HFFc6 (cell line): ENCODE results near the gene IMMP1L. TPM values are rescaled to one million over a fixed set of nuclear protein-coding genes. Genes with fewer than 3 reads are reported as not detected.

ENCODE experiments used
- DNase-seq: peaks from one replicate; pipeline ENCODE4 v3.0.0-alpha.2; 2018
- H3K27ac Mint-ChIP-seq: 2 replicates; pipeline ENCODE4 v1.8.0; 2020; ENCODE audit warnings: mild to moderate bottlenecking, mixed read lengths
- H3K27me3 Mint-ChIP-seq: 2 replicates; pipeline ENCODE4 v1.8.0; 2021; ENCODE audit warnings: mild to moderate bottlenecking, moderate library complexity, mixed read lengths; ENCODE audit not compliant: insufficient read depth
- H3K36me3 Mint-ChIP-seq: 2 replicates; pipeline ENCODE4 v1.8.0; 2021; ENCODE audit warnings: low read depth, mixed read lengths
- H3K4me1 Mint-ChIP-seq: 2 replicates; pipeline ENCODE4 v1.8.0; 2020; ENCODE audit warnings: low read depth, mixed read lengths
- H3K4me3 Mint-ChIP-seq: 2 replicates; pipeline ENCODE4 v1.8.0; 2020; ENCODE audit warnings: mild to moderate bottlenecking, moderate library complexity, mixed read lengths
- H3K9me3 Mint-ChIP-seq: 2 replicates; pipeline ENCODE4 v1.8.0; 2020; ENCODE audit warnings: mild to moderate bottlenecking, mixed read lengths
- total RNA-seq, 6 experiments: library from RNA; stranded (reverse); fragmentation: NEBNext Ultra II Directional; extraction: Animal tissue kit (Norgen Biotek cat#: 25700); gene quantifications; 2 replicates in 1 of 6; 3 replicates in 5 of 6; pipeline ENCODE4 v1.2.3, GENCODE V29; 2021
- TF ChIP-seq, protein P1 (sequence below): fragments of 200-600 bp; sonication (generic); IDR thresholded peaks from 2 replicates; pipeline ENCODE4 v1.5.0; 2021; ENCODE audit warnings: antibody characterized with exemption, mild to moderate bottlenecking

Gene IMMP1L
- total RNA-seq, 6 experiments from 2014 or later: 11.5 to 18.3 (median 14.5) TPM

DNA sequence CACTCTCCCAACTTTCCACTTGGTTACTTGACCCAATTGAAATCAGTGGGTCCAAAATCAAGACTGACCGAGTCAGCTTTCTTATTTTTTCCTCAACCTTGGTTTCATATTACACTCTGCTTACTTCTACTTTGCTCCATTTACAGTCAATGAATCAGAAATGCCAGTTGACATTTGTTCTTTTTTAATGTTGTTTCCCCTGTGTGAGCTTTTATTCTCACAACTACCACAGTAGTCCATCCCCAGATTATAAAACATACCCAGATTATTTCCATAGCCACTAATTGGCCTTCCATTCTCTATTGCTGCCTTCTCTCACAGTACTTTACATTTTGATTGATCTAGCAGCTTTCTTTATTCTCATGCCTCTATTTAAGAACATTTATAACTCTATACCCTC is 89.8 kb downstream of the IMMP1L start:
- H3K27ac Mint-ChIP-seq: no peak overlapping the region
- peaks cover 8% of the 10 kb centered on the region for H3K4me1 Mint-ChIP-seq
- peaks cover 7% of the 10 kb centered on the region for H3K36me3 Mint-ChIP-seq
- TF ChIP-seq, protein P1, sequence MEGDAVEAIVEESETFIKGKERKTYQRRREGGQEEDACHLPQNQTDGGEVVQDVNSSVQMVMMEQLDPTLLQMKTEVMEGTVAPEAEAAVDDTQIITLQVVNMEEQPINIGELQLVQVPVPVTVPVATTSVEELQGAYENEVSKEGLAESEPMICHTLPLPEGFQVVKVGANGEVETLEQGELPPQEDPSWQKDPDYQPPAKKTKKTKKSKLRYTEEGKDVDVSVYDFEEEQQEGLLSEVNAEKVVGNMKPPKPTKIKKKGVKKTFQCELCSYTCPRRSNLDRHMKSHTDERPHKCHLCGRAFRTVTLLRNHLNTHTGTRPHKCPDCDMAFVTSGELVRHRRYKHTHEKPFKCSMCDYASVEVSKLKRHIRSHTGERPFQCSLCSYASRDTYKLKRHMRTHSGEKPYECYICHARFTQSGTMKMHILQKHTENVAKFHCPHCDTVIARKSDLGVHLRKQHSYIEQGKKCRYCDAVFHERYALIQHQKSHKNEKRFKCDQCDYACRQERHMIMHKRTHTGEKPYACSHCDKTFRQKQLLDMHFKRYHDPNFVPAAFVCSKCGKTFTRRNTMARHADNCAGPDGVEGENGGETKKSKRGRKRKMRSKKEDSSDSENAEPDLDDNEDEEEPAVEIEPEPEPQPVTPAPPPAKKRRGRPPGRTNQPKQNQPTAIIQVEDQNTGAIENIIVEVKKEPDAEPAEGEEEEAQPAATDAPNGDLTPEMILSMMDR: no peak
- H3K9me3 Mint-ChIP-seq: no peaks in the 10 kb centered on the region
- DNase-seq: no peak
- H3K4me3 Mint-ChIP-seq: no peak overlapping the region
- no peaks in the 10 kb centered on the region for H3K27me3 Mint-ChIP-seq

DNA sequence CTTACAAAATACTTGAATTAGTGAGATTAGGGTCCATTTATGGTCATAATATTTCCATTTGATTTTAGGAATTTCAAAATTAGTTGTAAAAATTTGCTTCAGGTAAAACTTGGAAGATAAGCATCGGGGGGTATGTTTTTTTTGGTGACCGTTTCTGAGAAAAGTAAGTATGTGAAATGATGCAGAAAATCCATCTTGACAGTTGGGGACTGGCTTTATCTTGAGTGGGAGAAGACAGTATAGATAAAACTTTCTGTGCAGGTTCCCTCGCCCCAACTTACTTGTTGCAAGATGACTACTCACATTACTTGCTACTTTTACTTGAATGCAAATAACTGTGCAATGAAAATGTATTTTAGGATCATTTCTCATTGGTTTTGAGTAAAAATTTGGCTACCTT is 90.3 kb downstream of the IMMP1L start:
- peaks cover 13% of the 10 kb centered on the region for H3K4me1 Mint-ChIP-seq
- H3K9me3 Mint-ChIP-seq: no peaks in the 10 kb centered on the region
- peaks cover 11% of the 10 kb centered on the region for H3K36me3 Mint-ChIP-seq
- no peak overlapping the region for H3K4me3 Mint-ChIP-seq
- no peak overlapping the region for H3K27ac Mint-ChIP-seq
- no peak for DNase-seq
- no peaks in the 10 kb centered on the region for H3K27me3 Mint-ChIP-seq
- TF ChIP-seq, protein P1: no peak

DNA sequence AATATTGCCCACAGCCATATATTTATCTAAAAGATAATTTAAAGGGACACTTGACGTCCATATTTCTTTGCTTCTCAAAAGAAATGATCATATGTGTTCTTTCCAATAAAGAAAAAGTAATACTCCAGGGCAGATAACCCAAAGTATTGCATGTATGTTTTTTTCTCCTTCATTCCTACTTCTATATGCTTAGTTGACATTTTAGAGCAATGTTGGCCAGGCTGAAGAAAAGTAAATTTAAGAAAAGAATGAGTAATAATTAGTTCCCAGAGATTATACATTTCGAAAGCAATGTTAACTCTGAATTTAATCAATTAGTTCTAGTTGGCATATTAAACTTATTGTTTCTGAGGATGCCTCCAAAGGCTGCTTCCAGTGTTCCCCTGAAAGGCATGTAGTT is 91.6 kb downstream of the IMMP1L start:
- no peaks in the 10 kb centered on the region for H3K27me3 Mint-ChIP-seq
- no peak overlapping the region for H3K27ac Mint-ChIP-seq

DNA sequence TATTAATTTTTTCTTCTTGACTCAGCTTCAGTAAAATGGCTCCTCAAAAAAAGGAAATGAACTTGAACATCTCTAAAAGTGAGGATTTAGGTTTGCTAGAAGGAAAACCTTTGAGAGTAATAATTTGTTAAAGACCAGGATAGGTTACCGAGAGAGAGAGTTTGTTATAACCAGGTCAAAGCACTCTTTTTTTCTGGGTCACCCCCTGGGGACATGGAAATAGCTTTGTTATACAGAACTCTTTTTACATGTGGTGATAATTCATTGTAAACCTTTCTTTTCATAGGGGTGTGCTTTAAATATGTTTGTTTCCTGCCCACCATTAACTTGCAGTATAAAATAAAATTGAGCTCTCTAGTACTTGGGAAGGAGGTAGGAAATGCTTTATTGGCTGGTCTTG is 92.1 kb downstream of the IMMP1L start:
- H3K4me1 Mint-ChIP-seq: peaks cover 22% of the 10 kb centered on the region

More for the DNA sequence above, 91.6 kb downstream of the IMMP1L start:
- peaks cover 17% of the 10 kb centered on the region for H3K4me1 Mint-ChIP-seq
- DNase-seq: no peak
- H3K4me3 Mint-ChIP-seq: no peak overlapping the region
- TF ChIP-seq, protein P1: no peak
- H3K36me3 Mint-ChIP-seq: peaks cover 11% of the 10 kb centered on the region
- no peaks in the 10 kb centered on the region for H3K9me3 Mint-ChIP-seq

DNA sequence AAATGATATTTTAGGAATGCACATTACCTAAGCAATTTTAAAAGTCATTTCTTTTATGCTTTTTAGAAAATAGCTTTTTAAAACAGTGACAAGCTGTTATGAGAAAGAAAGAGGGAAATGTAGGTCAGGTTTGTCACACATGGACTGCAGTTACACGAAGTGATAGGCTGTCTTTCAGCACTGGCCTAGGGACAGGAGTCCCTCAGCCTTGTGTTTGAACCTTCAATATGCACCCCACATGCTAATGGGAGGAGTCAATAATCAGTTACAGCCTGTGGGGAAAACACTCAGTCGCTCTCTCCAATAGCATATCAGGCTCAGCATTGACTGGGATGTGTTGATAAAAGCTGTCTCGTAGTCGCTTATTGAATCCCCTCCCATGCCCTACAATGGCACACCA is 94.0 kb downstream of the IMMP1L start:
- peaks cover 5% of the 10 kb centered on the region for H3K9me3 Mint-ChIP-seq
- no peak overlapping the region for H3K27ac Mint-ChIP-seq
- peaks cover 23% of the 10 kb centered on the region for H3K36me3 Mint-ChIP-seq
- peaks cover 23% of the 10 kb centered on the region for H3K4me1 Mint-ChIP-seq
- TF ChIP-seq, protein P1: no peak
- DNase-seq: no peak
- H3K27me3 Mint-ChIP-seq: no peaks in the 10 kb centered on the region
- no peak overlapping the region for H3K4me3 Mint-ChIP-seq

More for the DNA sequence above, 92.1 kb downstream of the IMMP1L start:
- H3K4me3 Mint-ChIP-seq: no peak overlapping the region
- no peak for DNase-seq
- H3K9me3 Mint-ChIP-seq: no peaks in the 10 kb centered on the region
- H3K27me3 Mint-ChIP-seq: no peaks in the 10 kb centered on the region
- TF ChIP-seq, protein P1: no peak
- H3K36me3 Mint-ChIP-seq: peaks cover 11% of the 10 kb centered on the region
- H3K27ac Mint-ChIP-seq: no peak overlapping the region

DNA sequence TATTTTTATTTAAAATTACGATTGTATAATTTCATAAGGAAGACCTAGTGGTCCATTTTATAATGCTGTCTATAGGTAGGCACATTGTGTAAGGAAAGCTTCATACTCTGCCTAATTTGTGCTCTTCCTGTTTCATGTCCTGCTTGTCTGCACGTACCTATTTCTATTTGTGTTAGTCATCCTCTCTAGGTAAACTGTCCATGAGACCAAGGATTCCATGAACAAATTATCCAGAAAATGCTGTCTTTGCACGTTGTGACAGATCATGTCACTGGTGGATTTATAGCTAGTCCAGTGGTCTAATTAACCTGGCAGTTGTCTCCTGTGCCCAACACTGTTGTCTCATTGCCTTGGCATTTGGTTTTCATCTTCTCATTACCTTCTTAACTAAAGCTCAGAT is 95.1 kb downstream of the IMMP1L start:
- TF ChIP-seq, protein P1: no peak
- H3K27me3 Mint-ChIP-seq: no peaks in the 10 kb centered on the region
- H3K4me3 Mint-ChIP-seq: no peak overlapping the region
- no peak for DNase-seq
- peaks cover 18% of the 10 kb centered on the region for H3K4me1 Mint-ChIP-seq
- peaks cover 5% of the 10 kb centered on the region for H3K9me3 Mint-ChIP-seq
- no peak overlapping the region for H3K27ac Mint-ChIP-seq
- peaks cover 26% of the 10 kb centered on the region for H3K36me3 Mint-ChIP-seq
